ENCODE results near the gene HERC2. TPM values are rescaled to one million over a fixed set of nuclear protein-coding genes. Genes with fewer than 3 reads are reported as not detected.

Gene HERC2
- total and polyA plus RNA-seq, 2 of the 4 experiments (the other 2 are of a cell fraction): 20.8 to 28.9 TPM

GRCh38 chr15:28100516-28101195 lies 221.3 kb downstream of the HERC2 start:
- Histone ChIP-seq H3K27me3 (ENCODE audit: control insufficient read depth, insufficient read depth, low read length) (peaks cover 50% of the 10 kb centered on the region), H2AFZ (replicated peaks; ENCODE audit: low read length, poor library complexity) (no peak overlapping the region), H4K8ac (ENCODE audit: low read depth in 2 of 2, low read length in 2 of 2) (no peak overlapping the region), H3K56ac (ENCODE audit: extremely low read depth, insufficient read depth, low read length) (no peak overlapping the region), H3K18ac (ENCODE audit: low read depth, low read length) (no peak overlapping the region), H2BK5ac (ENCODE audit: low read depth, low read length, poor library complexity, severe bottlenecking) (no peak overlapping the region), H4K20me1 (ENCODE audit: insufficient read depth, low read length) (no peaks in the 10 kb centered on the region; the same call in 1 of the 2 replicates), H4K5ac (ENCODE audit: low read depth, low read length) (no peak overlapping the region), H4K91ac (ENCODE audit: insufficient read depth, low read depth, low read length) (no peak overlapping the region), H2BK120ac (ENCODE audit: low read depth, low read length) (no peak overlapping the region), H3K36me3 (ENCODE audit: control insufficient read depth, insufficient read depth, low read length) (no peaks in the 10 kb centered on the region), H3K4me3 (ENCODE audit: insufficient read depth, low read depth, low read length) (no peak overlapping the region), H3K27ac (ENCODE audit: insufficient read depth, low read length) (no peak overlapping the region), H3K23ac (ENCODE audit: low read depth, low read length) (no peak overlapping the region), H3K4me2 (ENCODE audit: low read depth, low read length) (no peak overlapping the region), H3K9ac (ENCODE audit: low read depth, low read length) (no peak overlapping the region), H3K9me3 (ENCODE audit: control insufficient read depth, insufficient read depth, low read length) (no peaks in the 10 kb centered on the region), H2BK15ac (ENCODE audit: low read depth, low read length) (no peak overlapping the region), H3K9me1 (ENCODE audit: insufficient read depth, low read length) (no peaks in the 10 kb centered on the region; the same call in 1 of the 2 replicates), H3K4me1 (ENCODE audit: control insufficient read depth, insufficient read depth, low read length) (peaks cover 2% of the 10 kb centered on the region; the same call in 1 of the 2 replicates), H3K4ac (ENCODE audit: low read depth, low read length) (no peak overlapping the region), H3K79me1 (ENCODE audit: low read depth in 1 of 2, low read length in 2 of 2) (no peaks in the 10 kb centered on the region), H2AK5ac (ENCODE audit: low read depth, low read length) (no peak overlapping the region), H2BK20ac (ENCODE audit: low read depth, low read length) (no peak overlapping the region), H3K14ac (replicated peaks; ENCODE audit: low read depth, low read length) (no peak overlapping the region), H2AK9ac (replicated peaks; ENCODE audit: low read depth, low read length, poor library complexity) (no peak overlapping the region)
- dilution Hi-C loops (cut with HindIII; ENCODE audit: low sequenced_read_pairs, unreplicated experiment): no loop called here
- no CpG with 5 or more reads among the region's 20 CpGs for WGBS, 2 experiments (ENCODE audit: extremely low coverage in 2 of 2, insufficient read length in 1 of 2)
- TF ChIP-seq FOS (IDR thresholded peaks at IDR 0.05; ENCODE audit: low read depth, low read length): no peak
- intact Hi-C loops (cut with micrococcal nuclease): no loop called here
- in situ Hi-C loops (cut with MboI; ENCODE audit: low sequenced_read_pairs): loop anchor here (25.0 kb wide), 1 partner anchor 1213 kb away; no protein-coding TSS in a partner anchor
- DNase-seq: no peak
- ChIA-PET POLR2A (ENCODE audit: unreplicated experiment) (no interaction called here), CTCF (no interaction called here)
- ATAC-seq (ENCODE audit: low read depth): no peak
- BruUV-seq (replicated peaks): no TSS peak
